Measurements from ENCODE around the gene MOSMO. TPM values are rescaled to one million over a fixed set of nuclear protein-coding genes. Genes with fewer than 3 reads are reported as not detected.
"Not testable (repeated sequence)": the region's sequence is repeated elsewhere in the genome, so short reads cannot be mapped to it uniquely, and the experiment has no call there.

The MOSMO gene
- total RNA-seq, 4 donors from 2014 or later: 14.9 to 26.9 (median 24.1) TPM

GRCh38 chr16:22001591-22001990 is 6.3 kb upstream of the MOSMO start:
- Histone ChIP-seq H3K27ac (no peak overlapping the region), H3K9me3 (no peaks in the 10 kb centered on the region), H3K4me3 (no peak overlapping the region), H3K36me3 (no peaks in the 10 kb centered on the region), H3K27me3 (no peaks in the 10 kb centered on the region), H3K4me1 (peaks cover 0 to 17% (median 4%) of the 10 kb centered on the region in 3 donors)
- WGBS, 2 donors (ENCODE audit: low coverage in 1 of 2): 33 to 67% methylated on average over 1 of the region's 1 CpG
- TF ChIP-seq CTCF (IDR thresholded peaks at IDR 0.05) (no peak), EP300 (IDR thresholded peaks at IDR 0.05) (no peak), POLR2A (IDR thresholded peaks at IDR 0.05) (no peak), POLR2AphosphoS5 (IDR thresholded peaks at IDR 0.05) (no peak)
- peak; percentile 15 for ATAC-seq

GRCh38 chr16:22002047-22002446 is 5.9 kb upstream of the MOSMO start:
- WGBS, 2 donors (ENCODE audit: low coverage in 1 of 2): 90% methylated on average over 1 of the region's 1 CpG; no CpG with 5 or more reads in 1 of the 2 donors
- H3K4me3 ChIP-seq, H3K27ac ChIP-seq, H3K9me3 ChIP-seq, ATAC-seq, H3K27me3 ChIP-seq, H3K36me3 ChIP-seq: not testable (repeated sequence)
- H3K4me1 ChIP-seq: peaks cover 0 to 21% (median 7%) of the 10 kb centered on the region in 3 donors

GRCh38 chr16:22003195-22003594 is 4.7 kb upstream of the MOSMO start:
- Histone ChIP-seq H3K9me3 (no peaks in the 10 kb centered on the region), H3K4me3 (no peak overlapping the region), H3K27me3 (no peaks in the 10 kb centered on the region), H3K36me3 (no peaks in the 10 kb centered on the region), H3K4me1 (peaks cover 0 to 26% (median 9%) of the 10 kb centered on the region in 3 donors), H3K27ac (no peak overlapping the region)
- WGBS, 2 donors (ENCODE audit: low coverage in 1 of 2): 81% methylated on average over 3 of the region's 4 CpGs; no CpG with 5 or more reads in 1 of the 2 donors
- TF ChIP-seq CTCF (IDR thresholded peaks at IDR 0.05) (no peak), EP300 (IDR thresholded peaks at IDR 0.05) (no peak), POLR2A (IDR thresholded peaks at IDR 0.05) (no peak), POLR2AphosphoS5 (IDR thresholded peaks at IDR 0.05) (no peak)
- ATAC-seq: no peak

DNA sequence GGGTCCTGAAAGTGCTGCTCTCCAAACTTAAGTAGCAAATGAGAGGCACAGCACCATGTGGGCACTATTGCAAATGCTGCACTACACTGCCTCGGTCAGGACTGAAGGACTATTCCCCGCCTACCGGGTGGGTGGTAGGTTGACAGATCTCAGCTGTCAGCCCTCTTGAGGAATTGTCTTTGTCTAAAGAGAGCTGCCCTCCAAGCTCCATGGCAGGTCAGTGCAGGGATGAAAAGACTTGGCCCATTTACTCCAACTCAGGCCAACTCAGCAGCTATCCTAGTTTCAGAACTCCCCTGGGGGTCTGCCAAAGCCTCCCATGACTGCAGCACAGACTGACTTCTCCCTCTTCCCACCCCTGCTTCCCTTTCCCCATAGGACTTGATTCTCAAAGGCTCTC is 3.6 kb upstream of the MOSMO start:
- no peak for ATAC-seq
- H3K27me3 ChIP-seq: no peaks in the 10 kb centered on the region
- H3K4me3 ChIP-seq: no peak overlapping the region
- H3K4me1 ChIP-seq: peaks cover 0 to 34% (median 14%) of the 10 kb centered on the region in 3 donors
- TF ChIP-seq EP300 (IDR thresholded peaks at IDR 0.05) (no peak), CTCF (IDR thresholded peaks at IDR 0.05) (no peak), POLR2AphosphoS5 (IDR thresholded peaks at IDR 0.05) (no peak), POLR2A (IDR thresholded peaks at IDR 0.05) (no peak)
- H3K9me3 ChIP-seq: no peaks in the 10 kb centered on the region
- H3K27ac ChIP-seq: no peak overlapping the region
- H3K36me3 ChIP-seq: no peaks in the 10 kb centered on the region
- 0 to 42% methylated on average over 1 to 3 of the region's 3 CpGs for WGBS, 2 donors (ENCODE audit: low coverage in 1 of 2)

DNA sequence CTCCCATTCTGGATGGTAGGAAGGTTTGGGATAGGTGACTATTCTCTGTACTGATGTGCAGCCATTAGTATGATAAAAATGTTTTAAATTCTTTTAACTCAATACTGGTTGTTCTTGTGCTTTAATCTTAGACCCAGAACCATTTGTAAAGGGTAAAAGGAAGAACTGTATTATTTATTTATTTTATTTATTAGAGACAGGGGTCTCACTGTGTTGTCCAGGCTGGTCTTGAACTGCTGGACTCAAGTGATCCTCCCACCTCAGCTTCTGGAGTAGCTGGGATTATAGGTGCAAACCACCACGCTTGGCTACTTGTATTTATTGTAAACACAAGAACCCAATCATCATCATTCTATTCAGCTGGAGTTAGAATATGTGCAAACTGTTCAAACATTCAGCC is 2.2 kb upstream of the MOSMO start:
- no peak for ATAC-seq

More for the DNA sequence above, 2.2 kb upstream of the MOSMO start:
- TF ChIP-seq POLR2AphosphoS5 (IDR thresholded peaks at IDR 0.05): no peak
- TF ChIP-seq POLR2A (IDR thresholded peaks at IDR 0.05): no peak
- TF ChIP-seq CTCF (IDR thresholded peaks at IDR 0.05): no peak
- TF ChIP-seq EP300 (IDR thresholded peaks at IDR 0.05): no peak
- H3K27ac ChIP-seq: no peak overlapping the region
- peaks cover 0 to 41% (median 15%) of the 10 kb centered on the region in 3 donors for H3K4me1 ChIP-seq
- no peak overlapping the region for H3K4me3 ChIP-seq
- H3K36me3 ChIP-seq: no peaks in the 10 kb centered on the region
- WGBS, 2 donors (ENCODE audit: low coverage in 1 of 2): 86 to 100% methylated on average over 1 of the region's 1 CpG
- H3K27me3 ChIP-seq: no peaks in the 10 kb centered on the region
- H3K9me3 ChIP-seq: no peaks in the 10 kb centered on the region
